Renal cortical epithelial cell (primary cell): ENCODE data around the gene PZP. TPM values are rescaled to one million over a fixed set of nuclear protein-coding genes. Genes with fewer than 3 reads are reported as not detected.
A peak's percentile ranks its signal among the peaks of the same experiment; 100 is the strongest.

ENCODE experiments used
- DNase-seq: peaks from one replicate; pipeline ENCODE4 v3.0.0-alpha.2; 2011; ENCODE audit warnings: low read depth
- total RNA-seq: library from RNA; depleted of rRNA; stranded (reverse); fragments of >200 nt; gene quantifications from 2 replicates; pipeline ENCODE4 v1.2.3, GENCODE V29; 2014

Gene PZP
- total RNA-seq, 1 donor from 2014 or later, result not detected

- DNase-seq, result no peak
Observed at GRCh38 chr12:9124383-9125031, 83.7 kb downstream of the PZP start.

DNA sequence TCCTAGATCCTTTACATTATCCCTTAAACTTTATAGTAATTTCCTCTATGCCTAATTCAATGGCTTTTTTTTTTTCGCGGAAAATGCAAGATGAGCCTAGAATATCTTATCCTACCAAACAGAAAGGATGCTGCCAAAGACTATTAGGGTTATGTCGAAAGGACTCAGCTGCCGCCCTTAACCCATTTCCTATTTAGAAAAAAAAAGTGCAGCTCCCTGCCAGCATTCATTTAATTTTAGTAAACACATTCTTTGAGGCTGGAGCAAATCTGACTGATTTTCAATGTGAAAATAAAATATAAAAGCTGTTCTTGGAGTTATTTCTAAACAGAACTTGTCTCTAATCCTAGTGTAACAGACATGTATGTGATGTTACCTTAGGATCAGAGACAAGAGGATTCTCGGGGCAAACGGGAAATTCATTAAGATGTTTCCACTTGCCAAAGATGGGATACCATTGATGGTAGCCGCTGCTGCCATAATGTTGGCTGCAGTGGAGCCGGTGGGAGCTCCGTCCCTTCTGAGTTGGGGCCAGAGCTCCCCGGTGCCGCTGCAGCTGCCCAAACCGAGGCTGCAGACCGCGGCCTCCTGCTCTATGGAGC is 84.3 kb downstream of the PZP start:
- DNase-seq, result no peak

GRCh38 chr12:9122091-9122609 is 86.0 kb downstream of the PZP start:
- DNase-seq, result no peak

DNA sequence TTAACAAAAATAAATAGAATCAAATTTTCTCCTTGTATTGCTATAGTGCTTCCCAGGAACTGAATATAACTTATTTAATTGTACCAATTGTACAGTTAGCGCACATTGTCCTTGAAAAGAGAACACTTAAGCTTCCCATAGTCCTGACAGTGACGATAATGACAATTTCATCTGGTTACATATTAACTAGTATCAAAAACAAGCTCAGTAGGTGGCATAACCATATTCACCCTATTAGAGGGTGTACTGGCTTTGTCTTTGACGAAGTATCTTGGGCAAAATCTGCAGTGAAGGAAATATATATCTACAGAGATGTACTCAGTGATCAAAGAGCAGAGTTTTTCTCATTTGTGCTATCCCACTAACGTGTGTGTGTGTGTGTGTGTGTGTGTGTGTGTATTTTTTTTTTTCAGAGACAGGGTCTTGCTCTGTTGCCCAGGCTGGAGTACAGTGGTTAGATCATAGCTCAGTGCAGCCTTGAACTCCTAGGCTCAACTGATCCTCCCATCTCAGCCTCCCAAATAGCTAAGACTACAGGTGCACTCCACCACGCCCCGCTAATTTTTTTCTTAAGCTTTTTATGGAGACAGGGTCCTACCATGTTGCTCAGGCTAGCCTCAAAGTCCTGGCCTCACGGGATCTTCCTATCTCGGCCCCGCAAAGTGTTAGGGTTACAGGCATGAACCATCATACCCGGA is 87.6 kb downstream of the PZP start:
- no peak for DNase-seq

- DNase-seq, result no peak
Observed at GRCh38 chr12:9118158-9118557, 90.0 kb downstream of the PZP start.

GRCh38 chr12:9115731-9116559 is 92.2 kb downstream of the PZP start, which contains the start of gene A2M:
Gene A2M, minus strand, starts transcription at chr12:9115919. Its CDS starts 70 bp downstream, at chr12:9115849.
- DNase-seq, result peak; percentile 42

GRCh38 chr12:9114946-9115345 is 93.2 kb downstream of the PZP start:
- no peak for DNase-seq

DNA sequence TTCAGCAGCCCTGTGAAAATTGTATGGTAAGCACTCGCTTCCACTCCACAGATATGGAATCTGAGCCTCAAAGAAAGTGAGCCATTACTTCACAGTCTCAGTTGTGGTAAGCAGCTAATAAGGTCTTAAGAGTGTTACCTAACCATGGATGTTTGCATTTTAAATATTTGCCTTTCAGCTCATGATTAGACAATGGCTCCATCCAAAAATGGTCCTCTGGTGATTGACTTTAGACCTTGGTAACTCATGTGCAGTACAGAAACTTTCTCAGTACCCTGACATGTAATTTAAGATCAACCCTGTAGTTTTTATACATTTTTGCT is 94.2 kb downstream of the PZP start:
- DNase-seq, result no peak

- no peak for DNase-seq
Observed at GRCh38 chr12:9113296-9113986, 94.8 kb downstream of the PZP start.

- DNase-seq, result no peak
Observed at GRCh38 chr12:9112076-9112853, 95.9 kb downstream of the PZP start.

- no peak for DNase-seq
Observed at GRCh38 chr12:9111525-9111924, 96.7 kb downstream of the PZP start.

- no peak for DNase-seq
Observed at GRCh38 chr12:9109737-9110491, 98.3 kb downstream of the PZP start.

DNA sequence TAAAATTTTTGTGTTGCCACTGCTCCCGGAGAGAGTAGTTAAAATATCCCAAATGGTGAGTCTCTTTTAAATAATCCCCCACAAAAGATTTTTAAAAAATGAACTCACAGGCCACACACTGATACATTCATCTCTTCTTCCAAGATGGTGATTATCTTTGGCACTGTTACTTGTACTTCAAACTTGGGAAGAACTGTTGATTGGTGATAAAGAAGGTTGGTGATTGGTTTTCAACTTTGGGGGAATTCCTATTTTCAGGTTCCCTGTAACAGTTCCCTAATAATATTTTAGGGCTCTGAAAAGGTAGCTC is 99.0 kb downstream of the PZP start:
- DNase-seq, result no peak

DNA sequence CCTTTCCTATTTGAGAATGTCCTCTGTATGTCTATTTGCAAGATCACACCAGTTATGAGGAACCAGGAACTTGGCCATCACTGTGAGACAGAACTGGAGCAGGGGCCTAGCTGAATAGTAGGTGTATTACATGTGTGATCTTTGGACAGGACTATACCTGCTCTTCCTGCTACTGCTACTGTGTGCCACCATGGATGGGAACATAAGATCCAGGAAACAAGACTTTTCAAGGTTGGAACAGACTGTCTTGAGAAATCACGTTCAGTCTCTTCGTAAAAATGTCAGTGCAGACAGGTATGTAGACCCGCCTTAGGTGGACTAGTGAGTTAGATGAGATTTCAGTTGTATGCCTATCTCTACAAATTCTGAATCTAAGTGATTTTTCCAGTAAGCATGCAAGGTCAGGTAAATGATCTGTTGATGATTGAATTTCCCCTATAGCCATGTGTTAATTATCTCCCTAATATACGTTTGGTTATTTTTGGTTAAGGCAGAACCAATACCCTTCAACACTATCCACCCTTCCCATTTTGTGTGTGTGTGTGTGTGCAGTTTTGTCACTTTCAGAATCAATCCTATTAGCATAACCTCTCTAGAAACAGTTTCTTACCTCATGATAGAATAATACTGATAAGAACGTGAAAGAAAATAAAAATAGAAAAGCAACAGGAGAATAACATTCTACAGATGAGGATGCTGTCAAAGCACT is 99.5 kb downstream of the PZP start:
- DNase-seq, result no peak

DNA sequence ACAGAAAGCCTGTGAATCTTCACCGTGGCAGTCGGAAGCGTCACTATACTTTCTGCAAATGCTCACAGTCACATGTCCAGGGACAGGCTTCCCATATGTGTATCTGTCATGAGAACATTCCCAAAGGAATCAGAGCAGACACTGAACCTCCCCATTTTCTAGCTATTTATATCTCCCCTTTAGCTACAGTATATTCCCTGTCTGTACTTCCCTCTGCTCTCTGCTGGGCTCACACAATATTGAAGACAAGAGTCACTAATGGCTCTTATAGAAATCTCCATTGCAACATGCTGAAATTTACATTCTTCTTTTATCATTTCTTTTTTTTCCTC is 100.7 kb downstream of the PZP start:
- DNase-seq, result no peak

DNA sequence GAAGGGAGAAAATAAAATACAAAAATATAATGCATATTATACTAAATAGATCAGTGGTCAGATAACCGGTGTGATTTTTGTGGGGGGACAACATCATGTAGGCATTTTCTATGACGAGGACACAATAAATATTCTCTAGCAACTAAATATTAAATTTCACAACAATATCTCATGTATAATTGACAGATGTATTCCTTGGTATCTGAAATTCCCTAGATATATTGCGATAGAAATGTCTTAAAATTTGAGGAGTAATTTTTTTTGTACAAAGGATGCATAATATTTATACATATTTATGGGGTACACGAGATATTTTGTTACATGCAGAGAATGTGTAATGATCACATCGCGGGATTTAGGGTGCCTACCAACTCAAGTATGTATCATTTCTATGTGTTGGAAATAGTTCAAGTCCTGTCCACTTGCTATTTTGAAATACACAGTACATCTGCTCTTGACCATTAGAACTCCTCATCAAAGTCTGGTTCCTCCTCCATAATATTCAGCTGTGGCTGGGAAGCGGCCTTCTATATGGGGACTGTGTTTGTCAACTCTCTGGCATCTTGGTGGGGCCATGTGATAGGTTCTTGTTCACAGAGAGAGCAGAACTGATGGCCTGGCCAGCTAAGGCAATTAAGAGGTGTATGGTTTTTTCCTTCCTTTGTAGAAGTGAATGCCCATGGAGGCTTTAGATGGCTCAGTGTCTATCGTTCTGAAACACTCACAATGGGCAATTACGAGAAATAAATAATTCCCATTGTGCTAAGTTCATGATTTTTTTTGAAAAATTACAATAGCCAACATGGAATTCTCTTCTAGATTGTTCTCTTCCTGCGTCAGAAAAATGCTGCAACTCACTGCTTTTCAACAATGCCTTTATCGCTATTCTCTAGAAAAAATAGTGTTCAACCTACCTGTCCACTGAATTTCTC is 101.3 kb downstream of the PZP start:
- DNase-seq, result no peak

DNA sequence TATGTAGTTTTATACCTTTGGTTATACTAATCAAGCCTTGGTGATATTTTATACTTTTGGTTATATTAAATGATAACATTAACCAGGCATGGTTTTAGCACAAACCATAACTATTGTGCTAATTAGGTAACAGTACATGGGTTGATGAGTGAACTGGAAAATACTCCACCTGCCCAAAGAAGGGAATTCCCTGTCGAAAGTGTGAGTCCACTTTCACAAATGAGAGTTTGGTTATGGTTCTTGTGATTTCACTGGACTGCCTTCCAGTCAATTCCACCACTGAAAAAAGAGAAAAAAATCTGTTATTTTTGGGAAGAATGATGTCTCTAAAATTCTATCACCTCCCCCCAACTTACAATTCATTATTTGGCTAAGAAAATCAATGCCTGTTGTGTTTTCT is 102.1 kb downstream of the PZP start:
- no peak for DNase-seq

DNA sequence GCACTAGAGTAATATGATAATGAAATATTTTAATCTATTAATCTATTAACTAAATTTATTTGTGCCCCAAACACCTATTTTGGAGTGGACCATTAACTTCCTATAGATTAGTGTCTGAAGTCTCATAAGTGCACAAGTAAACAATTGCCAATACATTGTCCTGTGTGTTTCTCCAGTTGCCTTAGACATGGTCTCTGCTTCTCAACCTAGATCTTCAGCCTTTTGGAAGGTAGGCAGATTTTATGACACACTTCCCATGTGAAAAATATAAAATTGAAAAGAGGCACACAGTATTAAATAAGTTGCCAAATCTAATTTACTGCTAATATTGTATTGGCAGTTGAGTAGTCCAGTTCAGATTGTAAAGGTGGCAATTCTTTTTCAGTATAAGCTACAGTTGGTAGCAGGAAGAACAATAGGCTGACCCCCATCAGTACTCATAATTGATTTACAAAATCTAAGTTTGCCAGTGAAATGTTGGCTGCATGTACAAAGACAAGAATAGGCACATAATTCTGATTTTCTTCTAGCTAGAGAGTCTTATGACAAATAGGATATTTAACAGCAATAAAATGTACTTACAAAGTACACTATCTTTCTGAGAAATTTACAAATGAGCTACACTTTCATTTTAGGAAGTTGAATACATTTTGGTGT is 103.3 kb downstream of the PZP start:
- DNase-seq, result no peak
